Measurements from ENCODE around the gene FBRSL1. TPM values are rescaled to one million over a fixed set of nuclear protein-coding genes. Genes with fewer than 3 reads are reported as not detected.

Gene FBRSL1
- total RNA-seq, 1 donor from 2014 or later: 58.7 TPM

DNA sequence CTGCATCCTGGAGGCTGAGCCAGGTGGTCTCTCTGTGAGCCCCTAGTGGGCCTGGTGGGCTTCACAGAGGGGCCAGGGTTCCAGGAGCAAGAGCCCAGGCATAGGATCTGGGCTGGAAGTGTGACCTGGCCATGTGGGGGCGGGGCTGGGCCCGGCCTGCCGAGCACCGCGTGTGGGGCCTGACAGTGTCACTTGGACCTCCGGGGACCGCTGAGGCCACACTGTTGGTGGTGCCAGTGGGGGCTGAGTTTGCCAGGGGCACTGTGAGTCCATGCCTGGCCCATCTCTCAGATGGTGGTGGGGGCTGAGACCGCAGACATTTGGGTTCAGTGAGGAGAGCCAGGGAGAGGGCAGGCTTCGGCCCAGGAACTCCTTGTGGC is 5.2 kb downstream of the FBRSL1 start:
- Mint-ChIP-seq H3K36me3 (ENCODE audit: low read depth) (peaks cover 16% of the 10 kb centered on the region), H3K9me3 (no peaks in the 10 kb centered on the region), H3K4me3 (no peak overlapping the region), H3K27me3 (no peaks in the 10 kb centered on the region), H3K4me1 (peaks cover 68% of the 10 kb centered on the region), H3K27ac (no peak overlapping the region)
- TF ChIP-seq, protein P1, sequence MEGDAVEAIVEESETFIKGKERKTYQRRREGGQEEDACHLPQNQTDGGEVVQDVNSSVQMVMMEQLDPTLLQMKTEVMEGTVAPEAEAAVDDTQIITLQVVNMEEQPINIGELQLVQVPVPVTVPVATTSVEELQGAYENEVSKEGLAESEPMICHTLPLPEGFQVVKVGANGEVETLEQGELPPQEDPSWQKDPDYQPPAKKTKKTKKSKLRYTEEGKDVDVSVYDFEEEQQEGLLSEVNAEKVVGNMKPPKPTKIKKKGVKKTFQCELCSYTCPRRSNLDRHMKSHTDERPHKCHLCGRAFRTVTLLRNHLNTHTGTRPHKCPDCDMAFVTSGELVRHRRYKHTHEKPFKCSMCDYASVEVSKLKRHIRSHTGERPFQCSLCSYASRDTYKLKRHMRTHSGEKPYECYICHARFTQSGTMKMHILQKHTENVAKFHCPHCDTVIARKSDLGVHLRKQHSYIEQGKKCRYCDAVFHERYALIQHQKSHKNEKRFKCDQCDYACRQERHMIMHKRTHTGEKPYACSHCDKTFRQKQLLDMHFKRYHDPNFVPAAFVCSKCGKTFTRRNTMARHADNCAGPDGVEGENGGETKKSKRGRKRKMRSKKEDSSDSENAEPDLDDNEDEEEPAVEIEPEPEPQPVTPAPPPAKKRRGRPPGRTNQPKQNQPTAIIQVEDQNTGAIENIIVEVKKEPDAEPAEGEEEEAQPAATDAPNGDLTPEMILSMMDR (IDR thresholded peaks at IDR 0.05): no peak
- POLR2A ChIA-PET: interaction anchor here (1.0 kb wide), 1 partner anchor 10 kb away, joined by 3 read pairs; no protein-coding TSS in a partner anchor
- intact Hi-C loops (cut with micrococcal nuclease): no loop called here
- ATAC-seq (ENCODE audit: low read depth): no peak
- DNase-seq: no peak
- CTCF ChIA-PET: no interaction called here

DNA sequence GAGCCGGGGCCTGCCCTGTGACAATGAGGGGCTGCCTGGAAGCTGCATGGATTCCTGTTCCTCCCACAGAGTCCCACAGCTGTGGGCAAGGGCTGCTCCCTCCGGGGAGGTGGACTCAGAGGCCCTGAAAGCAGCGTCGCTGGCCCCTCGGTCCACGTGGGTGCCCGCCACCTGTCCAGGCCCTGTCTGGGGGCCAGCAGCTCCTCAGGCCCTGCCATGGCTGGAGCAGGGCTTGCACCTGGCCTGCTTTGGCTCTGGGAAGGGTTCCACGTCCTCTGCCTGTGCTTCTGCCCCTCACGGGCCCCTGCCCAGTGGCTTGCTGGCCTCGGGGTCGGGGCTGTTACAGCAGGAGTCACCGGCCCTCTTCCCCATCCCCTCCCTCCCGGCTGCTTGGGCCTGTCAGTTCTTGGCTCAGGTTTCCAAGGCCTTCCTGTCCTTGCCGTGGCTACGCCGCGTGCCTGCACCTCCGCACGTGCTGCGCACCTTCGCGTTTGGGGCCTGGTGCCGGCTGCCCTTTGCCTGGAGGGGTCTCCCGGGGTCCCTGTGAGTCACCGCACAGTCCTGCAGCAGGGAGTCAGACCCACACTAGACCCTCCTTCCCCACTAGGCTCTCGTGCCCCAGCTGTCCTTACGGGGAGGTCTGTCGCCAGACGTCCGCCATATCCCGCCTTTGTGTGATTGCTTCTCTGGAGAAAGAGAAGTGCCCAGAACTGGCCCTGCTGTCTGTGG is 5.8 kb downstream of the FBRSL1 start:
- H3K27me3 Mint-ChIP-seq: no peaks in the 10 kb centered on the region
- no peak overlapping the region for H3K4me3 Mint-ChIP-seq
- ChIA-PET CTCF (no interaction called here), POLR2A (no interaction called here)
- TF ChIP-seq, protein P1 (IDR thresholded peaks at IDR 0.05): no peak
- H3K4me1 Mint-ChIP-seq: peaks cover 74% of the 10 kb centered on the region
- peaks cover 16% of the 10 kb centered on the region for H3K36me3 Mint-ChIP-seq (ENCODE audit: low read depth)
- ATAC-seq (ENCODE audit: low read depth): no peak
- intact Hi-C loops (cut with micrococcal nuclease): no loop called here
- no peak for DNase-seq
- H3K27ac Mint-ChIP-seq: no peak overlapping the region
- H3K9me3 Mint-ChIP-seq: no peaks in the 10 kb centered on the region

DNA sequence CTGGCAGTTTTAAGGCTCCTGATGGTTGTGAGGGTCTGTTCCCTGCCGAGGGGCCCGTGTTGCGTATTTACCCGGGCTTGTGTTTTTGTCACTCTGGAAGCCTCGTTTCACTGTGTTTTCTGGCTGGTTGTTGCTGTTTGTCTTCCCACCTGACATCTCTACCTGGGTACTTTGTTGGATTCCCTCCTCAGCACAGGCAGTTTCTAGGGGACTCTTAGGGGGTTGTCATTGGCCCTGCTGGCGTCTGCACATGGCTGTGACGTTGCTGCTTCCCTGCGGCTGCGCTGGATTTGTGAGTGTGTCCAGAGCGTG is 6.4 kb downstream of the FBRSL1 start:
- no peak overlapping the region for H3K27ac Mint-ChIP-seq
- TF ChIP-seq, protein P1 (IDR thresholded peaks at IDR 0.05): no peak
- peaks cover 16% of the 10 kb centered on the region for H3K36me3 Mint-ChIP-seq (ENCODE audit: low read depth)
- no peak for ATAC-seq (ENCODE audit: low read depth)
- no peaks in the 10 kb centered on the region for H3K9me3 Mint-ChIP-seq
- peaks cover 72% of the 10 kb centered on the region for H3K4me1 Mint-ChIP-seq
- ChIA-PET POLR2A (no interaction called here), CTCF (no interaction called here)
- intact Hi-C loops (cut with micrococcal nuclease): no loop called here
- no peak for DNase-seq
- H3K4me3 Mint-ChIP-seq: no peak overlapping the region
- no peaks in the 10 kb centered on the region for H3K27me3 Mint-ChIP-seq

DNA sequence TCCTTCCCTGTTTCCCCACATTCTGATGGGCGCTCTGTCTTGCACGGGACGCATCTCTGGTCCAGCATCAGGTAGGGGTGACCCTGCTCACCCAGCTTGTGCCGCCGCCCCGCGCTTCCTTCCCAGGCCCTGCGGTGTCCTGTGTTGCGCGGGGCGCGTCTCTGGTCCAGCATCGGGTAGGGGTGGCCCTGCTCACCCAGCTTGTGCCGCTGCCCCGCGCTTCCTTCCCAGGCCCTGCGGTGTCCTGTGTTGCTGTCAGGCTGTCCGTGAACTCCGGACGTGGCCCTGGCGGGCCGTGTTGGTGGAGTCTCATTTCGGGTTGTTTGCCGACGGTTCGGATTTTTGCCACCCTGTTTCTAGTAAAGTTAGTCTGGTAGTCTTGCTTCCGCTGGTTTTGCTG is 6.8 kb downstream of the FBRSL1 start:
- CTCF ChIA-PET: no interaction called here
- peaks cover 15% of the 10 kb centered on the region for H3K36me3 Mint-ChIP-seq (ENCODE audit: low read depth)
- POLR2A ChIA-PET: no interaction called here
- DNase-seq (no peak), ATAC-seq (ENCODE audit: low read depth) (no peak)
- peaks cover 68% of the 10 kb centered on the region for H3K4me1 Mint-ChIP-seq
- no peaks in the 10 kb centered on the region for H3K9me3 Mint-ChIP-seq
- H3K27me3 Mint-ChIP-seq: no peaks in the 10 kb centered on the region
- H3K27ac Mint-ChIP-seq: no peak overlapping the region
- intact Hi-C loops (cut with micrococcal nuclease): no loop called here
- H3K4me3 Mint-ChIP-seq: no peak overlapping the region
- TF ChIP-seq, protein P1 (IDR thresholded peaks at IDR 0.05): no peak

DNA sequence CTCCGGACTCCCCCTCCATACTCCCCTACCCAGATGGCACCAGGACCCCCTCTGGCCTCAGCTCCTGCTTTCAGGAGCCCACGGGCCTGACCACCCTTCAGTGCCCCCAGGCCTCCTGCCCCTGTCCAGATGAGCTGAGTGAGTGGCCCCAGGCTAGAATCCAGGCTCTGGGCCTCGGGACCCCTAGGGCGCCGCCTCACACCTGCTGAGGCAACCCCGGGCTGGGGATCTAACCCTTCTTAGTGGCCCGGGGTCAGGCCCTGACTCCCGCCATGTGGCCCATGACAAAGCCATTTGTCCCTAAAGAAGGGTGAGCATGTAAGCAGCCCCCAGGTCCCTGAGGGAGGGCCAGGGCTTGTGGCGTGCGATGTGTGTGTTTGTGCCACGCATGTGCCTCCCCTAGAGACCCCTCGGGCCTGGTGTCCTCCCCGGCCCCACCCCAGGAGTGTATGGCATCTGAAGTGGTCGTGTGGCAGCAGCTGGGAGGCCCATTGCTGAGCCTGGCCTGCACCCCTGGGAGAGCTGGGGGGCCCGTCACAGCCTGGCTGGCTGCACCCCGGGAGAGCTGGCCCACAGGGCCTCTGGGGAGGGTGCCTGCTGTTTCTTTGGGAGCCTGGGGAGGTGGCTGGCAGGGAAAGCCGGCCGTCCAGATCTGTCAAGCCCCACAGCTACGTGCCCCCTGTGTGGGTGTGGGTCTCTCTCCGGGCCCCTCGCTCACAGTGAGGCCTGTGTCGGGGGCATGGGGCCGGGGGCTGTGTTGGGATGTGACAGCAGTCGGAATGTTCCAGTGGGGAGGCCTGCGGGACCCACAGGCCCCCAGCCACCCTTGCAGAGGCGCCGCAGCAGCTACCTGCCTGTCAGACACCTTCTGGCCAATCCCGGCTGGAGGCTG is 7.8 kb downstream of the FBRSL1 start:
- intact Hi-C loops (cut with micrococcal nuclease): no loop called here
- no peak overlapping the region for H3K4me3 Mint-ChIP-seq
- ATAC-seq (ENCODE audit: low read depth) (no peak), DNase-seq (no peak)
- POLR2A ChIA-PET: no interaction called here
- TF ChIP-seq, protein P1 (IDR thresholded peaks at IDR 0.05): no peak
- H3K27me3 Mint-ChIP-seq: no peaks in the 10 kb centered on the region
- CTCF ChIA-PET: interaction anchor here (0.8 kb wide), 1 partner anchor 26 kb away, joined by 3 read pairs; no protein-coding TSS in a partner anchor
- H3K9me3 Mint-ChIP-seq: no peaks in the 10 kb centered on the region
- H3K27ac Mint-ChIP-seq: no peak overlapping the region
- peaks cover 65% of the 10 kb centered on the region for H3K4me1 Mint-ChIP-seq
- peaks cover 8% of the 10 kb centered on the region for H3K36me3 Mint-ChIP-seq (ENCODE audit: low read depth)
